RWPE1 (cell line): ENCODE measurements around the gene HCN3.
A peak's percentile ranks its signal among the peaks of the same experiment; 100 is the strongest.

Experiments
- CTCF ChIA-PET: fragments of 350-600 bp; sonication (Branson Sonifier 250); formaldehyde crosslinking; extraction: SDS; loops from one replicate; lab custom pipeline; 2021; lab: Yijun Ruan, JAX
- POLR2A ChIA-PET: fragments of 400-600 bp; formaldehyde crosslinking; extraction: SDS; loops from one replicate; lab custom pipeline; 2020; ENCODE audit warnings: antibody characterized with exemption; ENCODE audit not compliant: low non-redundant PET; lab: Yijun Ruan, JAX
- DNase-seq: peaks from one replicate; pipeline ENCODE4 v3.0.0; 2012; ENCODE audit warnings: low spot score
- H3K27ac ChIP-seq: fragments of 450-650 bp; 2 replicates; pipeline ENCODE4 v1.5.1; 2017
- CTCF ChIP-seq: fragments of 450-650 bp; conservative IDR thresholded peaks from 2 replicates; pipeline ENCODE4 v1.5.1; 2017; ENCODE audit warnings: low read depth, mild to moderate bottlenecking

Gene HCN3

GRCh38 chr1:155279268-155279667 is 2.0 kb downstream of the HCN3 start:
- no peak for TF ChIP-seq CTCF
- no peak for DNase-seq
- ChIA-PET POLR2A (no interaction called here), CTCF (interaction anchor here (1.1 kb wide), 1 partner anchor 16 kb away, joined by 4 read pairs; no protein-coding TSS in a partner anchor)
- peak overlapping the region; percentile 74 for H3K27ac ChIP-seq

- POLR2A ChIA-PET, result no interaction called here
- H3K27ac ChIP-seq, result no peak overlapping the region
- DNase-seq, result no peak
- CTCF ChIA-PET, result no interaction called here
- no peak for TF ChIP-seq CTCF
Observed at GRCh38 chr1:155282488-155283091, 5.3 kb downstream of the HCN3 start.

- ChIA-PET CTCF (no interaction called here), POLR2A (no interaction called here)
- TF ChIP-seq CTCF, result no peak
- no peak overlapping the region for H3K27ac ChIP-seq
- DNase-seq, result no peak
Observed at GRCh38 chr1:155284476-155284875, 7.2 kb downstream of the HCN3 start.

GRCh38 chr1:155285063-155285462 is 7.8 kb downstream of the HCN3 start:
- POLR2A ChIA-PET, result no interaction called here
- no peak overlapping the region for H3K27ac ChIP-seq
- CTCF ChIA-PET, result no interaction called here

GRCh38 chr1:155285631-155286044 is 8.4 kb downstream of the HCN3 start:
- no peak for TF ChIP-seq CTCF
- ChIA-PET POLR2A (no interaction called here), CTCF (interaction anchor here (0.5 to 0.9 kb wide), 3 partner anchors 35 to 294 kb away, joined by 3 read pairs; no protein-coding TSS in a partner anchor)
- no peak for DNase-seq
- H3K27ac ChIP-seq, result no peak overlapping the region

More at GRCh38 chr1:155285063-155285462, 7.8 kb downstream of the HCN3 start:
- TF ChIP-seq CTCF, result no peak
- no peak for DNase-seq

- ChIA-PET CTCF (interaction anchor here (0.5 to 0.9 kb wide), 3 partner anchors 36 to 293 kb away, joined by 3 read pairs; no protein-coding TSS in a partner anchor), POLR2A (no interaction called here)
- no peak for TF ChIP-seq CTCF
- no peak overlapping the region for H3K27ac ChIP-seq
- no peak for DNase-seq
Observed at GRCh38 chr1:155286544-155286943, 9.3 kb downstream of the HCN3 start.
